Kidney epithelial cell (primary cell): ENCODE results near the gene C1QTNF8. TPM values are rescaled to one million over a fixed set of nuclear protein-coding genes. Genes with fewer than 3 reads are reported as not detected.

ENCODE experiments used
- DNase-seq: peaks from one replicate; pipeline ENCODE4 v3.0.0-alpha.2; 2010; ENCODE audit warnings: low read depth
- H3K27me3 ChIP-seq: 2 replicates; pipeline ENCODE4 v1.6.0; 2011; ENCODE audit warnings: low read length; ENCODE audit not compliant: control insufficient read depth, insufficient read depth
- H3K36me3 ChIP-seq: 2 replicates; pipeline ENCODE4 v1.5.1; 2011; ENCODE audit warnings: low read length; ENCODE audit not compliant: control insufficient read depth, insufficient read depth
- H3K4me3 ChIP-seq: 2 replicates; pipeline ENCODE4 v1.5.1; 2011; ENCODE audit warnings: low read depth, mild to moderate bottlenecking, control low read depth, low read length
- CTCF ChIP-seq: IDR thresholded peaks from 2 replicates; pipeline ENCODE4 v1.5.1; 2011; ENCODE audit warnings: mild to moderate bottlenecking, moderate library complexity, low read length, control low read depth, inconsistent platforms; ENCODE audit not compliant: insufficient read depth, poor library complexity, severe bottlenecking
- total RNA-seq: library from RNA; depleted of rRNA; stranded (reverse); fragments of >200 nt; gene quantifications from 2 replicates; pipeline ENCODE4 v1.2.3, GENCODE V29; 2015

The C1QTNF8 gene
- total RNA-seq, 1 donor from 2014 or later = not detected

DNA sequence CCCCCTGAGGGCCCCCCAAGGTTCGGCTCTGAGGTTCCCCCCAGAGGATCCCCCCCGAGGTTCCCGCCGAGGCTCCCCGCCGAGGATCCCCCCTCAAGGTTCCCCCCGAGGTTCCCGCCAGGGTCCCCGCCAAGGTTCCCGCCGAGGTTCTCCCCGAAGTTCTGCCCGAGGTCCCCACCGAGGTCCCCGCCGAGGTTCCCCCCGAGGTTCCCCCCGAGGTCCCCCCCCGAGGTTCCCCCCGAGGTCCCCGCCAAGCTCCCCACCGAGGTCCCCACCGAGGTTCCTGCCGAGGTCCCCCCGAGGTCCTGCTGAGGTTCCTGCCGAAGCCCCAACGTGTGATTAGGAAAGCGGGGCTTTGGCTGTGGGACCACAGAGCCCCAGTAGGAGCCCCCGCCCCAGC lies 55.7 kb downstream of the C1QTNF8 start:
- Histone ChIP-seq H3K27me3 (peaks cover 40% of the 10 kb centered on the region), H3K36me3 (no peaks in the 10 kb centered on the region), H3K4me3 (no peak overlapping the region)
- no peak for DNase-seq
- no peak for TF ChIP-seq CTCF

DNA sequence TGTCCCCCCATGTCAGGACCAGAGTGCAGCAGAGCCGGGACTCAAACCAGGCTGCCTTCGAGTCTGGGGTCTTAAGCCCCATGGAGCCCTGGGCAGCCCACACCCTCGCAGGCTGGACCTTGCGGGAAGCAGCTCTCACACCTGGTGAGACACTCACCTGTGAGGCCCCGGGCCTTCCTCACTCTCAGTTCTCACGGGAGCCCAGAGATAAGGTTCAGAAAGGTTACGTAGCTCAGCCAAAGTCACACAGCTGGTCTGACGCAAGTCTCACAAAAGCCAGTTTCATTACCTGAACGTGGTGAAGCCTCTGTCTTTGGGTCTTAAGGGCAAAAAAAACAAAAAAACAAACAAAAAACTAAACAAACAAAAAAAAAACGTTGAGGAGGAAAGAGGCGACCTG lies 56.3 kb downstream of the C1QTNF8 start:
- H3K27me3 ChIP-seq = peaks cover 40% of the 10 kb centered on the region
- no peak overlapping the region for H3K4me3 ChIP-seq
- TF ChIP-seq CTCF = no peak
- no peaks in the 10 kb centered on the region for H3K36me3 ChIP-seq
- no peak for DNase-seq

DNA sequence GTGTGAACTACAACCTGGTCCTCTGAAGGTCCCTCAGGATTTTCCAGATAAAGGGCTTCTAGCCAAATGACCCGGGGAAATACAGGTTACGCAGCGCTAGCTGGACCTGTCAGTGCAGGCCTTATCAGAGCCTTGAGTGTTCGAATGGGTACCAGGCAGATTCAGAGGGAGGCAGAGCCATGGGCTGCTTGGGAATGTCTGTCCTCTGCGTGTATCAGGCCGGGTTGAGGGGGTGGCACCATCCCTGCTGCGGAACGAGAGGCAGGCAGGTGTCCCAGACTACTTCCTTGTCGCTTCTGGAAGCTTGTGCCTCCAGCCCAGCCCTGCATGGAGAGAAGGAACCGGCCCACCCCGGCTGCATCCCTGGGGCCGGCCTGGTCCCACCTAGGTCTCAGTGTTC lies 57.1 kb downstream of the C1QTNF8 start:
- Histone ChIP-seq H3K36me3 (no peaks in the 10 kb centered on the region), H3K27me3 (peaks cover 32% of the 10 kb centered on the region), H3K4me3 (no peak overlapping the region)
- no peak for TF ChIP-seq CTCF
- DNase-seq = no peak

Other genes with a start within 250 kb of the C1QTNF8 start
- 19.8 and 26.3 TPM in 2 replicates for gene LMF1, start 125.3 kb downstream of the C1QTNF8 start, total RNA-seq
- 0.71 and 1.3 TPM in 2 replicates for gene SOX8, start 114.5 kb downstream of the C1QTNF8 start, total RNA-seq
- not detected in 2 replicates for gene SSTR5, start 23.5 kb downstream of the C1QTNF8 start, total RNA-seq
- 6.7 and 8.9 TPM in 2 replicates for gene CACNA1H, start 56.9 kb upstream of the C1QTNF8 start, total RNA-seq
- gene TPSG1, start 129.0 kb upstream of the C1QTNF8 start, total RNA-seq = not detected in 2 replicates
- not detected in 2 replicates for gene TPSB2, start 133.9 kb upstream of the C1QTNF8 start, total RNA-seq
- gene TPSAB1, start 144.5 kb upstream of the C1QTNF8 start, total RNA-seq = not detected in 2 replicates
- not detected in 2 replicates for gene TPSD1, start 159.8 kb upstream of the C1QTNF8 start, total RNA-seq
- 129 and 139 TPM in 2 replicates for gene UBE2I, start 213.4 kb upstream of the C1QTNF8 start, total RNA-seq
- gene BAIAP3, start 237.4 kb upstream of the C1QTNF8 start, total RNA-seq = 1.2 and 5.8 TPM in 2 replicates